HK-2 (cell line): Measurements from ENCODE around the gene HORMAD2.
"Not testable (repeated sequence)": the region's sequence is repeated elsewhere in the genome, so short reads cannot be mapped to it uniquely, and the experiment has no call there.

Experiments
- DNase-seq: peaks from one replicate; pipeline ENCODE4 v3.0.0-alpha.2; 2018; ENCODE audit not compliant: unreplicated experiment

The HORMAD2 gene

DNA sequence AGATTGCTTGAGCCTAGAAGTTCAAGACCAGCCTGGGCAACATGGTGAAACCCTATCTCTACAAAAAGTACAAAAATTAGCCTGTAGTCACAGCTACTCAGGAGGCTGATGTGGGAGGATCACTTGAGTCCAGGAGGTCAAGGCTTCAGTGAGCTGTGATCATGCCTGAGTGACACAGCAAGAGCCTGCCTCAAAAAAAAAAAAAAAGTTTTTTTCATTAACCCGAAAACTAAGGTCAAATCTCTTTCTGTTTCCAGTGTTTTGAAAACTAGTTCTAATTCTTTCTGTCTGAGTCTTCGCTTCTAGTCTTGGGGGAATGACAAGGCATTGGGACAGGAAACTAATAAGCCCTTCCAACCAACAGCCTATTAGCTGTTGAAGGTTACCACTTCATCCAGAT lies 108.6 kb downstream of the HORMAD2 start:
- no peak for DNase-seq

DNA sequence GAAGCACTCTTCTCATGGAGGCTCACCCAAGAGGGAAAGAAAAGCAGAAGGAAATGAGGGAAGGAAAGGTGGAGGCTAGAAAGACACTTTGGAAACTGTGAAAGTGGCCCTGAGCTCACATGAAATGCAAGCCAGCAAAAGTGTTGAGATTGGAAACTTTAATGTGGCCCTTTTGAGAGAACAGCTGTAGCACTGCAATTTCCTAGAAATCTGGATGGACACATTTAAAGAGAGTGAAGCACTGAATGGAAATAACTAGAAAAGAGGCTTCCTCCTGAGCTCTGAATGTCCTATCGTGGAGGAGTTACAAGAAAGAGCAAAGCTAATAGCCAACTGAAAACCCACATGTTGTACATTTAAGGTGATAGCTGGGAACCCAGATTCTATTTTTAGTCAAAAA lies 110.3 kb downstream of the HORMAD2 start:
- DNase-seq: no peak

DNA sequence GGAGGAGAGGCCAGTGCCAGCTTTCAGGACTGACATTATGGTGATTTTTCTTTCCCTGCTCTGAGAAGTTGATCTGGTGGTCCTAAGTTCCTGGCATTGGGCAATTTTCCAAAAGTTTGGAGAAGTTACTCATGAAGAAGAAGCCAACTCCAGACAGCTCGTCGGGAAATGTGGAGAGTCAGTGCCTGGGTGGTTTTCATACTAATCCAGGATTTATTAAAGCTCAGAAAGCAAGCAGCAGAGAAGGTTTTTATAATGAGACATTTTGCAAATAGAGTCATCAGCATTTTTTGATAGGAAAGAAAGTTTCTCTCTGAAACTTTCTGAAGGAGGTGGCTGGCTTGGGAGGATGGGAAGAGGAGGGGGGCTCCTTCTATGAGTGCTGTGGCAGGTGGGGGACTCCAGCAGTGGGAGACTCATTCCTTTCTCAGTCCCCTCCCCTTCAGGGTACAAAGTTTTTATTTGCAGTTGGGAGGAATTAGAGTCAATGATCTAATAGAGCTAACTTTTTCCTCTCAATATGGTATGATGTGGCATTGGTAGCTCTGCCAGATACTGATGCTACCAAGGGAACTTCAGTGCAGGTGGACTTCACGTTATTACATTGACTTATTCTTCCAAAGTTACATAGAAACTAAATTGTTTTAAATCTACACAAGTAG lies 110.9 kb downstream of the HORMAD2 start:
- DNase-seq: no peak

DNA sequence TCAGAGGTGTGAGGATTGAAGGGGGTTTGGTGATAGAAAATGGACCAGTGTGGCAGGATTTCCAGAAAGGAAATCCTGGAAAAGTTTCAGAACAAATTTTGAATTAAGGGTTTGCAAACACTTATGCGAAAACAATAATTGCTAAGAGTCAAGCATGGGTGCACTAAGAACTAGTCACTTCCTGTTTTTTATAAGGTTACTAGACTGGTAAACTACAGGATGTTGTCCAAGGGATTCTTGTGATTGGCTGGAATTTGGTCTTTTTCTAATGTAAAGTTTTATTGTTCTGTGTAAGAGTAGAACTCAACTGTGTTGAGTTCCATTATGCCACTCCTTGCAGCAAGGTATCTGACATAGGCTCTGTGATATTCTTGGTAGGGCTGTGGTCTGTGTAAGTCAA lies 112.2 kb downstream of the HORMAD2 start:
- no peak for DNase-seq

DNA sequence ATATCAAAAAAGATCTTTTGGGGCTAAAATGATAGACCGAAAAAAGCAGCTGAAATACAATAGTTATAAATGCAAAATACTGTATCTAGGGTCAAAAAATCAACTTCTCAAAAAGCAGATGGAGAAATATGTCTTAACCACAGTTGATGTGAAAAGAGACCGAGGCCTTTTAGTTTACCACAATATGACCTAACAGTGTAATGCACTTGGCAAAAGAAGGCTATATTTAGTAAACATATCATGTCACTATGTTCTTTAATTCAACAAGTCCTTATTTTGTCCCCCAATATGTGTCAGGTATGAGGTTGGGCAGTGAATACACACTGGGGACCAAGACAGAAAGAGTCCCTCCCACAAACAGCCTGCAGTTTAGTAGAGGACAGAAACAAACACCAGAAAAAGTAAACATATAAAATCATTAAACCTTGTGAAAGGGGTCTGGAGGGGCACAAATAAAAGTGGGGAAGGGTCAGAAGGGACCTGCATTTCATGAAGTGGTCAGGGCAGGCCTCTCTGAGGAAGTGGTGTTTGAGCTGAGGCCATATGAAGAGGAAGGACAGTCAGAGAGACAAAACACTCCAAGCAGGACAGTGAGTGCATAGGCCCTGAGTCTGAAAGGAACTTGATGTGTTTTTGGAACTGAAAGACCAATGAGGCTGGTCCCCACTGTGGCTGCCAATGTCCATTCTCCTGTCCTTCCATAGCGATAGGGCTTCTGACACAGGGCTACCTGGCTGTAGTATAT lies 112.9 kb downstream of the HORMAD2 start:
- DNase-seq: no peak

DNA sequence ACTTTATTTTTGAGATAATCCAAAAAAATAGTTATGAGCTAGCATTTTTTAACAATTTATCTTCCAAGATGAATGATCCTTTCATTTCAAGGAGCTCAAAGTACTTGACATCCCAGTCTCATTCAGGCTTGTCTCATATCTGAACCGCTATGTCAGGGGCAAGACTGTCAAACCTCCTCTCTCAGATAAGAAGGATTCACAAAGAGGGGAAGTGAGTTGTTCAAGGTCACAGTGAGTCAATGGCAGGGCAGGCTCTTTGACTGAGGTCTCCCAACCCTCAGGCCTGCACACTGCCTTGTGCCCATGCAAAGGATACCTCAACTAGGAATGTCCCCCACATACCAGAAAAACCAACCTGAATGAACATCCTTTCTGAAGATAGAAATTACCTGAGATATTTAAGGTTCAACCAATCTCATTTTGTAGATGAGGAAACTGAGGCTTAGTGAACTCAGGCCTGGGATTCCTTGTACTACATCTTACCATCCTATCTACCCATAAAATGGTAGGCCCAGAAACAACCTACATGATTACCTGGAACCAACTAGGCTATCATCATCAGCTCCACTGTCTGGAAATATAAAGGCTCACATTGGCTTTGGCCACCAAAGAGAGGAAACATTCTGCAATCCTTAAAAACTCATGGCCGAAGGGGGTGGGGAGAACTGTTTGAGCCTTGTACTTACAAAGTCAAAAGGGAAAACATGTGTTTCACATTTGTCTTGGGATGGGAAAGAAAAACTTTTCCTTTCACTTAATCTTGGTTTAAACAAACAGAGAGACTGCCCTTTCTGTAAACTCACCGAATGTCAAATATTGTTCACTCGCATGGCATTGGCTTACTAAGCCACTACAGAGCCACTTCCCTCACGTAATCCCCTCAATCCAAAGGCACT lies 115.2 kb downstream of the HORMAD2 start:
- no peak for DNase-seq

DNA sequence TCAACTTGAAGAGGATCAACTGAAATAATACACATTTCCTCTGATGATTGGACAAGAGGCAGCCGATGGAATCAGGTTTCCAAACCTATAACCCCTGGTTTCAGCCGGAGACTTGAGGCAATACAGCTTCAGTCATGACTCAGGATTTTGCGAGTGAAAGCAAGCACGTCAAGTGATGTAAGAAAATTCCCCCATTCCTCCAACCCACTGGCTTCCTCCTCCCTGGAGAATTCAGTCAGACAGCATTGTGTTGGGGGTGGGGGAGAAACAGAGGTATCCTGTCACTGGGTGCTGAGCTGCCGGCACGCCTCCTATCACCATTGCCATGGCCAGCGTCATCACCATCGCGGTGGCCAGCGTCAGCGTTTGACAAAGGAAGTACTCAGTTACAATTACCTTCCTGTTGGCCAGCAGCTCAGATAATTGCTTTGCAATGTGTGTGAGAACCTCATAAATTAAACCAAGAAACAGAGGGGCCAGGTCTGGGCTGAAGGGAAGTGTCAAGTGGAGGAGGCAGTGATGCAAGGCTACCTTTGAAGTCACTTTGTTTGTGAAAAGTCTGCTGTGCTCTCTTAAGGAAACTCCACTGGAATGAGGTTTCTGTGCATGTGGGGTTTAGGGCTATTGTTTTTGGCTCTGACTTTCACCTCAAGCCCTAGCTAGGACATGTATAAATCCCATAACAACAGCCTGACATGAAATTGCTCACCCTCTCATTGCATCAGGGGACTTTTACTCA lies 116.0 kb downstream of the HORMAD2 start:
- peak; percentile 92 for DNase-seq

DNA sequence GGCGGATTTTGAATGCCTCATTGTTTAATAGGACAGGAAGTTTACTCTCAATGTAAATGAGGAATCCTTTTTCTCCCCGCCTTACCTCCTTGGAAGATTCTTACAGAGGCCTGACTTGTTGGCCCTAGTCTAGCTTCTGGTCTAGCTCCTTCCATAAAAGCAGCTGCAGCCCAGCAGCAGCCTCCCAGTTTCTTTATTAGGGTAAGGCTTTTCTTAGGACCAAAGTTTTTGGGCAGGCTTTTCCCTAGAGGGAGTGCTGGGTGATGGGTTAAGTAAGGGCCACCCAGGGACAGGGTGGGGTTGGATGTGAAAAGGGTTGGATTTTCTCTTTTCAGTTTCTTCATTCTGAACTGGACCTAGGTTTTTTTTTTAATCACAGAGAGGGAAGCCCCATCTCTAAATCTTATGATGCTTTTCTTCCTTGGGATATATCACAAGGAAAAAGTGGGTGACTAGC lies 116.6 kb downstream of the HORMAD2 start:
- DNase-seq: no peak

DNA sequence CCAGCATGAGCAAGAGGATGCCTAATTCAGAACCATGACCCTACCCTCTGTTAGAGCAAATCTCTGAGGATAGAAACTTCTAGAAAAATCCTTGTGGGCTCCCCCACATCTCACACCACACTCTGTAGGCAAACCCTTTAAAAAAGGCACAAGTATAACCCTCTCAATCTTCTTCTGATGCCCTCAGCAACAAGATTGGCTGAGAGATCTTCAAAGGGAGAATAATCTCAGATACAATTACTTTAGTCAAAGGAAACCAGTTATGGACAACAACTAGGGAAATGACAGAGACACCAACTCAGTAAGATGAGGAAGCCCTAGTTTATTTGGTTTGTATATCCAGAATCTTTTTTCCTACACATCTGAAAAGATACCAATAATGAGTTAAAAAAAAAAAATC lies 117.1 kb downstream of the HORMAD2 start:
- DNase-seq: no peak

DNA sequence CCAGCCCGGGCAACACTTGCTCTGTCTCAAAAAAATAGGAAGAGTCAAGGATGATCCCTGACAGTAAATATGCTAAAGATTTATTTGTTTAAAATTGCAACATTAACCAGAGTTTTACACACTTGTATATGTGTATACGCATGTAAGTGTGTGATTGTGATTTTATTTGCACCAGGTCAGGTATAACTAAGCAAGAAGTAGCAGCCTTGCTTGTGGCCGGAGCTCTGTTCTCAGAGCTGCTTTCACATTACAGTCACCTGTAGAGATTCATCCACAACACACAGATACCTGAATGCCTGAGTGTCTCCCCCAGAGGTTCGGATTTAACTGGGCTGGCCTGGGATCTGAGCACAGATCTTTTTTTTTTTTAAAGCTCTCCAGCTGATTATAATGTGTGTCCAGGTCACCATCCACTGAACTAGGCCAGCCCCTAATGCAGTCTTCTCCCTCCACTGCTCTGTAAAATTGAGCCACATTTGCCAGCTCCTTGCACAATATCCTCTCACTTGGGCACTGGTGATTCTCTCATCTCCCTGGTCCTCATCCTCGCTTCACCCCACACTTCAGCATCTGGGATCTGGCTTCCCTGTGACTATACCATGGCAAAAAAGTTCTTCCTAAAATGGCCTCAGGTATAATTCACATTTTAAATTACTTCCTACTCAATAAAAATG lies 118.0 kb downstream of the HORMAD2 start:
- DNase-seq: no peak

DNA sequence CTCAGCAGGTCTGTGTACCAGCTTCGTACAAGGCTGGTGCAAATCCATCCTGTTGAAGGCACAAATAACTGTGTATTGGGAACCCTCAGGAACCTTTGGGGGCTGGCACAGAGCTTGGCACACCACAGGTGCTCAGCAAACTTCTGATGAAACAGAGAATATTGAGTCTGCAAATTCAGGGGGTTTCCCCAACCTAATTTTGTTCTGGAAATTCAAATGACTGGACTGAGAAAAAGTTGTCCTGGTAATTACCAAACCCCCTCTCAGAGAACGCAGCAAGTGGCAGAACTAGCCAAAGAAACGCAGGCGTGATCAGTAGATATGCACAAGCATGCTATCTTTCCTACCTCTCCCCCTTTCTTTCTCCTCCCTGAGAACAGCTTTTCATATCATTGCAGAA lies 118.7 kb downstream of the HORMAD2 start:
- no peak for DNase-seq

DNA sequence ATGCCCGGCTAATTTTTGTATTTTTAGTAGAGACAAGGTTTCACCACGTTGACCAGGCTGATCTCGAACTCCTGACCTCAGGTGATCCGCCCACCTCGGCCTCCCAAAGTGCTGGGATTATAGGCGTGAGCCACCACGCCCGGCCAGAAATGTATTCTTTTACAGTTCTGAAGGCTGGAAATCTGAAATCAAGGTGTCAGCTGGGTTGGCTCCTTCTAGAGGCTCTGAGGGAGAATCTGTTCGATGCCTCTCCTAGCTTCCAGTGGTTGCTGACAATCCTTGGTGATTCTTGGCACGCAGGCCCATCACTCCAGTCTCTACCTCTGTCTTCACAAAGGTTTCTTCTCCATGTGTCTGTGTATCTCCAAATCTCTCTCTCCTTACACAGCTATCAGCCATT lies 120.6 kb downstream of the HORMAD2 start:
- not testable (repeated sequence) for DNase-seq

DNA sequence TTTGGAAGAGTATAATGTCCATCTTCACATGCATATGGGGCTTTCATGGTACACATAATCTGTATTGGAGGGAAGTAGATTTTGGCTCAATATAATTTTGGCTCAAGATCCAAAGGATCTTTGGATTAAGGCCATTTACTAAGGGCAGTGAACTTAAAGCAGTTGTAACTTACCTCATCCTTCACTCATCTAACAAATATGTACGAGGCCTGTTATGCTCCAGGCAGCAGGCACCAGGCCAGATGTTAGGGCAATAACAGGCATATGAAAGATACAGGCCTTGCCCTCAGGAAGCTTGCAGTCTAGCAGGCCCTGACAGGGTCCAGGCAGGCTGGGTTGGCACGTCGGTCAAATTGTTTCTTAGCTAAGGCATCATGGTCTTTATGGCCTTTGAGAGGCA lies 121.7 kb downstream of the HORMAD2 start:
- no peak for DNase-seq

DNA sequence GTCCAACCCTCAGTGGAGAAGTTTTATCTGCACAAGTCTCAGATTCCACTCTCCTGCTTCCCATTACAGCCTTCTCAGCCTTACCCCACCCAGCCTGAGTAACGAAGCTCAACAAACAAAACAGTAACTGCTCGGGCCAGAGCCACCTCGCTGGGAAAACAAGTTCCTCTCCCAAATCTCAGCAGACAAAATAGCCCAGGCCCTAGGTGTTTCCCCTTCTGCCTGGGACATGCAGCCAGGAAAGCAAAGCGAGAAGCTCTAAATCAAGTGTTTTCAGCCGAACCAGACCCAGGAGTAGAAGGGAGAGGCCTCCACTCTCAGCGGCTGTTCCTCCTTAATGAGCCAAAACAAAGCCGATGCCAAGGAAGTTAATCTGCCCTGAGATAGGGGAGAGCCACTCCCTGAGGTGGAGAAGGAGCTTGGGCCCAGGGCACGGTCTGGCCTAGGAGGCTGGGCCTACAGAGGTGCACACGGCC lies 122.3 kb downstream of the HORMAD2 start:
- DNase-seq: no peak

DNA sequence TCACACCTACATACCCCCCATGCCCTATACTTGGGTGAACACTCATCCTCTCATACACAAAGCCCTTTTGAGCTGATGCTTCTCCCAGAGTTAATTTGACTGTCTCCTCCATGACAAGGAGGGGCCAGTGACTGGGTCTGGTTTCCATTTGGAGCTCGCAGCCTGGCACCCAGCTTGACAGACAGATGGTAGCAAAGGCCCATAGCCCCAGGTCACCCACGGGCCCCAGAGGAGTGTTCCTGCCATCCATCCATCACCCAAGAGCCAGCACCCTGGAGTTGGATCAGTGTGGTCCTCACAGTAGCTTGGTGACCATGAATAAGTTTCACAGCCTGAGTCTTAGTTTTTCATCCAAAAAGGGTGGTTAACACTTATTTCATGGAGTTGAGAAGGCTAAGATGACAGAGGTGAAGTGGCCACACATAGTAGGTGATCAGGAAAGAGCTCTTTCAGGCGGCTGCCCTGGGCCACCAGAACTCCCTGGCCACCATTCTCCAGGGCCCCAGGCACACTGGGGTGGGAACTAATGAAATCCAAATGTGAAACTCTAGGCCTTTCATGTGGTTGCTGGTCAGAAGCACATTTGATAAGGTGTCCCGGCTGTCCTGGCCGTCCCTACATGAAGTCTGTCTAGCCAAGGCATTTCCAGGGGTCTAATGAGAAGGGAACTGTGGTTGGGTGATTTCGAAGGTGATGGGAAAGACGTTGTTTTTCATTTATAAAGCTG lies 123.9 kb downstream of the HORMAD2 start:
- no peak for DNase-seq

DNA sequence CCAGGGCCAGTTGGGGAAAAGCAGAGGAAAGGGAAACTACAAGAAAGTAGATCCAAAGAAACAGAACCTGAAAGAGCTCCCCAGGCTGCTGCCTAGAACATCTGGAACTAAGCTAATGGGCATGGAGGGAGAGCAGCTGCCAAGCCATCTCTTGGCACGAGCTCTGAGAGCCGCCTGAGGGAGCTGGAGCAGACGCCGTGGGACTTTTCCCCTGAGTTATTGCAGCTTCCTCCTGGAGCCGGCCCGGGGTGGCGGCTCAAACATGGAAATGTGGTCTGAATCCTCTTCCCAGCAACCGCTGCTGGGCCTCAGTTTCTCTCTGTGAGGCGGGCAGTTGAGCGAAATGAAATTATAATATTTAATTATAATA lies 124.5 kb downstream of the HORMAD2 start:
- DNase-seq: no peak

DNA sequence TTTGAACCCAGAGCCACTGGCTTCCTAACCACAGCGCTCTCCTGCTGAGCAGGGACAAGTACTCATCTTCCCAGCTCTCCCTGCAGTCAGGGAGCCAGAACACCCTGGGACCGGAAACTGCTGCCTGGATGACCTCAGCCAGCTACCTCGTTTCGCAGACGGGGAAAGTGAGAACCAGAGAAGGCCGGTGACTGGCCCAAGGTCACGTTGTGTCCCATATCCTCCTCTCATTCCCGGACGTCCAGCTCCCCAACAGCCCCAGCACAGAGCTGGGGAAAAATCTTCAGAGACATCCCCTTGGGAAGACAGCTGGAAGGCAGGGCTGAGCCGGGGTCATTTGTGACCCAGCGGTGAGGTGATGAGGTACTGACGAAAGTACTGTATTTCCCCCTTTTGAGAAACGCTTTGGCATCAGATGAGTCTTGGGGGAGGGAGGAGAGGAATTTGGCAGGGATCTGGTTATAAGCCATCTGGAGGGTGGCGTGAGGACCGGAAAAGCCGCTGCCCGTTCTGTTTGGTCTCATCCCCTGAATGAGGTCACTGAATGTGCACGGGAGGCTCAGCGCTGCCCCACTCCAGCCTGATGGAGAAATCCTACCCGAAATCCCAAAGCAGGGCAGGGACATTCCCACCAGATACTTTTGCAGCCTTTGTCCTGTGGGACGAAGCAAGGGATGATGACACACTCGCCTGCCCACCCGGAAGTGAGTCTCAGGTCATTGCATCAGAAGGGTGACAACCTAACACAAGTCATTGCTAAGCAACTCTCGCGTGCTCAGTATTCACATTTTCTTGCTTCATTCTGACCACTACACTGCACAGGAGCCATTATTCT lies 125.2 kb downstream of the HORMAD2 start:
- peak; percentile 90 for DNase-seq

DNA sequence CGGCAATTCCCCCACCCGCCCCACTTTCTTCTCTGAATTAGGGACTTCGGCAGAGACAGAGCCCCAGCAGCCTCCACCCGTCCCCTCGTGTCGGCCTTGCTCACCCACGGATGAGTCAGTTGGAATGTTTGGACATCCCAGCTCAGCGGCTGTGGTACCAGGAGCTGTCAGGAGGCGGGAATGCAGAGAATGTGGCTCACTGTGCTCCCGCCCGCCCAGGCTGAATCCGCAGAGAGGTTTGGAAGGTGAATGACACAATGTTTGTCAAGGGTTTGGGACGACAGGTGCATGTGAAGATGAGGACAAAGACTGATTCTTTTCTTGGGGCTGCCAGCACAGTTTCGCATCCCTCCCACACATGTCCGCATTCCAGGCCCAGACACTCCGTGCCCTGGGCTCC lies 126.7 kb downstream of the HORMAD2 start:
- peak; percentile 94 for DNase-seq
